ENCODE measurements around the gene CBFA2T3.

The CBFA2T3 gene

DNA sequence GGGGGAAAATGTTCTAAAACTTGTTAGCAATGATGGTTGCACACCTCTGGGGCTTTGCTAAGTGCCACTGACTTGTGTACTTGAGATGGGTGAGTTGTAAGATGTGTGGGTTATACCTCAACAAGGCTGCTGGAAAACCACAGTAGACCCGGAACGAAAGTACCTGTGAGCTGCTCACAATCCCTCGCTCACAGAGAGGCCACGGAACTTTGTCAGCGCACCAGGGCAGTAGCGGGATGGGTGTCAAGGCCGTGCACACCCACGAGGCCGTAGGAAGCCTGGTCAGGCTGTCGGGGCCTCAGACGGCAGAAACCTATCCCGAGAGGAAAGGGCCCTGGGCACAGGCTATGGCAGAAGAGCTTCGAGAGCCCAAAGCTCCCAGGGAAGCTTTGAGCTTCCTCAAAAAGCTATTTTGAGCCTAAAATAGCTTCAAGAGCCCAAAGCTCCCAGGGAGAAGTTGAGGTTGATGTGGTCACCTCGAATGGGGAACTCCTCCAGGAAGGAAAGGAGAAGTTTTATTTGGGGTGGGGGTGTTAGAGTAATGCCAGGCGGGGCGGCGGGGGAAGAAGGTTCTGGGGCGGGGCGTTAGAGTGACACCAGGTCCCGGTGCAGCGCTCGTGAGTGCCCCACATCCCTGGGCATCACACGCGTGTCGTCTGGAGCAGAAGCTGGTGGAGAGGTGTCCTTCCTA lies 19.0 kb downstream of the CBFA2T3 start:
- DNase-seq: peak; percentile 70

DNA sequence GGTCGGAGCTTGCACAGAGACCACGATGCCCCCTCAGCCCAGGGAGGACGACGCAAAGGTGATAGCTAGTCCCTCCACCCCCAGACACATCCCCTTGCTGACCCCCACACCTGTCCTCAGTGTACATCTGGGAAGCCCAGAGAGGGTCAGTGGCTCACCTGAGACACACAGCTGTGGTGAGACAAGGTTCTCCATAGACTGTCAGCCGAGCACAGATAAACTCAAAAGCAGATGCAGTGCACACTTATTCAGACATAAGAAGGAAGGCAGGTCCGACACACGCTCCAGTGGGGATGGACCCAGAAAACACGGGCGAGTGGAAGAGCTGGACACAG lies 19.6 kb downstream of the CBFA2T3 start:
- DNase-seq: no peak

DNA sequence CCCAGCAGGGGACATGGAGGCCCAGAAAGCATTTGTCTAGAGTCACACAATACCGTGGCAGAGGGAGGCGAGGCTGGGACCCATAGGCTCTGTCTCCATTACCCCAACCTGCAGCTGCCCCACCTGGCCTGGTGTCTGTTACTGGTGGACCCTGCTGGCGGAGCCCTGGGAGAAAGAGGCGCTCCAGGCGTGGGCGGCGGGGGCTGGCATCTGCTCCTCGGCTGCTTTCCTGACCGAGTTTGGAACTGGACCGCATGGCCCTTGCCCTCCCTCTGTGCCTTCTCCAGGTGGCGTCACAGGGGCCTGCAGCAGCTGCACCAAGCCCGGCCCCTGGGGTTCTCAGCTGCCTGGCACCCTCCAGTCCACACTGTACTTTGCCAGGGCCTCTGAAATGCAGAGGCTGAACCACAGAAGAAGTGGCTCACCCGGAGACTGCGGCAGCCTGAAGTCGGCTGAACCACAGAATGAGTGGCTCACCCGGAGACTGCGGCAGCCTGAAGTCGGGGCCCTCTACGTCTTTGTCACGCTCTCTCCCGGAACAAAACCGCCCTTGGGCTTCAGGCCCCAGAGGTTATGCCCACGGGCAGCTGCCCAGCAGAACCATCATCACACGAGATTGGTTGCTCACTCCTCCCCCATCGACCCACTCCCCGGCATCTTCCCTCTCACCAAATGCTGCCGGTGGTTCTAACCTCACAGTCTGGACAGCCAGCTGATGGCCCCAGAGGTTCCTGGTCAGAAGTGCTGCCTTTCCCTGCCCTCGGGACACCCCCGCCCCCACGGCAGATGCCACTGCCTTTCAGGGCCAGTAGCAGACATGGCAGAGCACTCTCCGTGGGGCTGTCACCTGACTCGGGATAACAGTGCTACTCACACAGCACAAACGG lies 20.2 kb downstream of the CBFA2T3 start:
- DNase-seq: no peak

DNA sequence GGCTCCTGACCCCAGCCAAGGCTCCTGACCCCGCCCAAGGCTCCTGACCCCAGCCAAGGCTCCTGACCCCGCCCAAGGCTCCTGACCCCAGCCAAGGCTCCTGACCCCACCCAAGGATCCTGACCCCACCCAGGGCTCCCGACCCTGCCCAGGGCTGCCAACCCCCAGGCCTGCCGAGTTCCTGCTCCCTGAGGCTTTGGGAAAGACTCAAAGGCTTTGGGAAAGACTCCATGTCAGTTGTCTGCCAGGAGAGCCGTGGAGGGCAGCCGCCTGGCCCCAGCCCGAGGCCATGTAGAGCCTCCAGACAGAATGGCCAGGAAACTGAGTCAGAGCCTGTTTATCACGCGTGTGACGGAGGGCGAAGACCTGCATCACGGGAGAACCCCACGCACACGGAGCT lies 21.1 kb downstream of the CBFA2T3 start:
- no peak for DNase-seq

DNA sequence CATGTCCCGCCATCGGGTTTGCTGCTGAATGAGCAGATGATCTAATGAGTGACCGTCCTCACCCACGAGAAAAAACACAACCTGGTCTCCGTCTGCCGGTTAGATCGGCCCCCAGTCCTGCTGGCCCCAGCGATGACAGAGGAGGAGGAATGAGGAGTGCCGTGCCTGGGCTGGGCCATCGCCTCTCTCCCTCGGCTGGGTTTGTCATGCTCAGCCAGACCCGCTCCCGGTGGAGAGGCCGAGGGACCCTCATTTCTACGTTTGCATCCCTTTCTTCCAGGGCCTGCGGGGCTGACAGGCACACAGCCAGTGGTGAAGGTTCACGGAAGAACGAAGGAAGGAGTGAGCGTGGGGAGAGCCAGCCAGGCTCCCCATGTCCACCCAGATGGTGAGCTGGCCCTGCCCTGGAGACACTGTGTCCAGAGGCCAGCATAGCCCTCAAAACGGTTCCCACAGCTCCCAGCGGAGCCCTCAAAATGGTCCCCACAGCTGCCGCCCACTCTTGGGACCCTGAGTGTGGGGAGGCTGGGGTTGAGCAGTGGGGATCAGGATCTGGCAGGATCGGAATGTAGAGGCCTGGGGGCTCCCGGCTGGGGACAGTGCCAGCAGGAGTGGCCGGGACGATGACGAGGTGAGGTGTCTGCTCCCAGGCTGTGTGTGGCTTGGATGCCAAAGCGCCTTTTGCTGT lies 23.9 kb downstream of the CBFA2T3 start:
- DNase-seq: no peak

DNA sequence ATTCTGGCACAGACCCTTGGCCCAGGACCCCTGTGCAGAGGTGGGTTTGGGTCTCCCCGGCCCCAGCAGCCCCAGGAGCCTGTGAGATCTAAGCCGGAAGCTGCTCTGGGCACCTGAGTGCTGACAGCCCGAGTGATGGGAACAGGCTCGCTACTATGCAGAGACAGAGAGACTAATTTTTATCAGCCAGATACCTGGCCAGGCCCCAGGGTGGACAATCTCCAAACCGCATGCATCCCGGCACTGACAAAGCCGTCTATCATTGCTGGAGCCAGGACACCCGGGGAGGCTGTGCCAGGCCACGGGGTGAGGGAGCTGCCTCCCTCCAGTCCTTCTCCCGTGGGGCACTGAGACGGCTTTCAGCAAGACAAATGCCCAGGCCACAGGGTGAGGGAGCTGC lies 25.0 kb downstream of the CBFA2T3 start:
- DNase-seq: no peak

DNA sequence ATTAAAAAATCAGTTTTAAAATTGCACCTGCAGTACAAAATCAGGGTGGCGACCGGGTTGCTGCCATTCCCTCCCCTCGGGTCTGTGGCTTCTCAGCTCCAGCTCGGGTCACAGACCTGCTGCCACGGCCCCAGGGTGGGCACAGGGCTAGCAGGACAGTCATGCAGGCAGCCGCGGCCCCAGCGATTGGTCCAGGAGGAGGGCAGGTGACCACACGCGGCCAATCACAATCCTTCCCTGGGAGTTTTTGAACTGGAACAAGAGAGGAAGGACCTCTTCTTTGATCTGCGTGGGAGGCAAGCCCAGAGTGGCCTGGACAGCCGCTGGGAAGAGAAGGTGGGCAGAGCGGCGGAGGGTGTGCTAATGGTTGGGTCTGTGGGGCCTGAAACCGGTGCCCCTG lies 25.5 kb downstream of the CBFA2T3 start:
- DNase-seq: no peak

DNA sequence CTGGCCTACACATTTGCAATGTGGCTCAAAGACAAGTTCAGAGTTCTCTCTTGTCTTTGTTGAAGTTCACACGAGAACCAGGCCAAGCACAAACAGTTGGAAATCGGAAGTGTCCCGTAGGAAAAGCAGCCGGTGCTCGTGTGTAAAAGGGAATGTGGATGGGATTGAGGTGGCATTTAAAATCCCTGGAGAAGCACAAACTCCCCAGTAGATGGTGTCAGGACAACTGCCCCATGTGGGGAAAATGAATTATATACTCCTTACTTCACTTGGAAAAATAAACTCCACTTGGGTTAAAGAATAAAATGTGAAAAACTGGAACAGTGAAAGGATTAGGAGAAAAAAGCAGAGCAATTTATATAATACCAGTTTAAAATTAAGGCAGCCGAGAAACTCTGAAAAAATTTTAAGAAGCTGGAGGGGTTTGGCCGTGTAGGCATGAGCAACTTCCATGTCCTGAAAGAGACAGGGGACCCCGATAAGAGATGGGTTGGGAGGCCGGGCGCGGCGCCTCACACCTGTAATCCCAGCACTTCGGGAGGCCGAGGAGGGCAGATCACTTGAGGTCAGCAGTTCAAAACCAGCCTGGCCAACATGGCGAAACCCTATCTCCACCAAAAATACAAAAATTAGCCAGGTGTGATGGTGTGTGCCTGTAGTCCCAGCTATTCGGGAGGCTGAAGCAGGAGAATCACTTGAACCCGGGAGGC lies 28.1 kb downstream of the CBFA2T3 start:
- DNase-seq: no peak

DNA sequence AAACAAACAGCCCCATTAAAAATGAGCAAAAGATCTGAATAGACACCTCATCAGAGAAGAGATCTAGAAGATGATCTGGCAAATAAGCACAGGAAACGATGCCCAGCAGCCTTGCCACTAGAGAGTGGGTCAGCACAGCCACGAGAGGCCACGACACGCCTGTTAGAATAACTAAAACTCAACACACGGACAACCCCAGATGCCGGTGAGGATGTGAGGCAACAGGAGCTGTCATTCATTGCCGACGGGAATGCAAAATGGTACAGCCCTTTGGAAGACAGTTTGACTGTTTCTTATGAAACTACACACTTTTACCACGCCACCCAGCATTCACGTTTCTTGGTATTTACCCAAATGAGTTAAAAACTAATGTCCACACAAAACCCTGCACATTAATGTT lies 31.5 kb downstream of the CBFA2T3 start:
- DNase-seq: no peak

DNA sequence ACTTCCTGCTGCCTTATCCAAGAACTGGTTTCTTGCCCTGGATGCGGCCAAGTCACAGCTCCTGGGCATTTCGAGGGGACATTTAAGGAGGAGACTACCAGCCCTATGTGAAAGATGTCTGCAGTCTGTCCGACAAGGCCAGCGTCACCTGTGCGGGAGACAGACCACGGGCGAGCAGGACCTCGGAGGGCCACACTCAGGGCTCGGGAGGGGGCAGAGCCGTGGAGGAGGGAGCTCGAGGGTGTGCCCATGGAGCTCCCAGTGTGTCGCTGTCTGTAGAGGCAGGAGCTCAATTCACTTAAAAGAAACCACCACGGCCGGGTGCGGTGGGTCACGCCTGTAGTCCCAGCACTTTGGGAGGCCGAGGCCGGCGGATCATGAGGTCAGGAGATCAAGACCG lies 33.3 kb downstream of the CBFA2T3 start:
- no peak for DNase-seq

DNA sequence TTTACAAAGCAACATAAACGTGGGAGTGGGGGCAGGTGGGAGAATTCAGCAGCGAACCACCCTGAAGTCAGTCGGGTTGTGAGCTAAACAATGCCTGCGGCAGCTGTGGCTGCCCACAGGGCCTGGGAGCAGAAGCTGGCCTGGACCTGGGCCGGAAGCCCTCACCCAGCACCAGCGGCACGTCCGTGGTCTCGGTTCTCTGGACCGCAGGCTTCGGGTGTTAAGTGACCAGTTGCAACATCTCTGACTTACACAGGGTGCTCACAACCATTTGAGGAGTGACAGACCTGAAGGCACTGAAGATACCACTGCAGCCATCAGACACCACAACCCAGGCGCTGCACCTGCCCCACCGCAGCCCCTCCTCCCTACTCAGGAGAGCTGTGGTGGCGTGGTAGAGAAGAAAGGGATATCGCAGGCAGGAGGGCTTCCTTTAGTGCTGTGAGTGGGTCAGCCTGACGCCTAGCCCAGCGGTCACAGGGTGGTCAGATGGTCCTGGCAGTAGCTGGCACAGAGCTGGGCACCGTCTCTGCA lies 33.8 kb downstream of the CBFA2T3 start:
- no peak for DNase-seq

DNA sequence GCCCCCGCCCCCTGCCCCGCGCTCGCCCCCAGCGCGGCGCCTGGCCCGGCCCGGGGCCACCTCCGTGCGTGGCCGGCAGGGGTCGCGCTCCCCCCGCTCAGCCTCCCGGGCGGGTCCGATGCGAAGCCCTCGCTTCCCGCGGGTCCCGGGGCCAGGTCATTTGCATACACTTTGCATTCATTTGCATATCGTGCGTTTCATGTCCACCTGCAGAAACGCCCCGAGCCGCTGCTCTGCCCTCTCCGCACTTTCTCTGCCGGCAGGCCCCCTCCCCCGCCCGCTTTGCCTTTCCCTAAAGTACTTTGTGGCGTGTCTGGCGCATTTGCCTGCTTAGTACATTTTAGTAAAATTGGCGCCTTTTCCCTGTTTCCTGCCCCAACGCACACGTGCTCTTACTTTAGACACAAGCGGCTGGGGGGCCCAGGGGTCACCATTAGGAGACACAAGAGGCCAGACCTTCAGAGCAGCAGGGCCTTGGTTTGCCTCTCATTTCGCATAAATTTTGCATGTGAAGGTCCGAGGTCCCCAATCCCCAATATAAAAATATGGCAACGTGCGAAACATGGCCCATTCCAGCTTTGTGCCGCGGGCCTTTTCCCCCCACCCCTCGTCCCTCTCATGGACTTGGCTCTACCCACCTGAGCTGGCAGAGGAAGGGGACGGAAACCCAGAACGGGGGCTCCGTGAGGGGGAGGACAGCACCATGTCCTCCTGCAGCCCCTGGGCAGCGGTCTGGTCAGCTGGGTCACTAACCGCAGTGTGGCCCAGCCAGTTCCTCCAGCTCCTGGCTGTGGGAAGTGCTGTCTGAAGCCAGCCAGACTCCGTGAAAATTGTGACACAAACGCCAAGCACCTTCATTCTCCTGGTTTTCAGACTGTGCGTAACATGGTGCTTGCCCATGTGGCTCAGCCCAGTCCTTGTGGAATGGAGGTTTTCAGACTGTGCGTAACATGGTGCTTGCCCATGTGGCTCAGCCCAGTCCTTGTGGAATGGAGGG lies 34.8 kb downstream of the CBFA2T3 start:
- no peak for DNase-seq

DNA sequence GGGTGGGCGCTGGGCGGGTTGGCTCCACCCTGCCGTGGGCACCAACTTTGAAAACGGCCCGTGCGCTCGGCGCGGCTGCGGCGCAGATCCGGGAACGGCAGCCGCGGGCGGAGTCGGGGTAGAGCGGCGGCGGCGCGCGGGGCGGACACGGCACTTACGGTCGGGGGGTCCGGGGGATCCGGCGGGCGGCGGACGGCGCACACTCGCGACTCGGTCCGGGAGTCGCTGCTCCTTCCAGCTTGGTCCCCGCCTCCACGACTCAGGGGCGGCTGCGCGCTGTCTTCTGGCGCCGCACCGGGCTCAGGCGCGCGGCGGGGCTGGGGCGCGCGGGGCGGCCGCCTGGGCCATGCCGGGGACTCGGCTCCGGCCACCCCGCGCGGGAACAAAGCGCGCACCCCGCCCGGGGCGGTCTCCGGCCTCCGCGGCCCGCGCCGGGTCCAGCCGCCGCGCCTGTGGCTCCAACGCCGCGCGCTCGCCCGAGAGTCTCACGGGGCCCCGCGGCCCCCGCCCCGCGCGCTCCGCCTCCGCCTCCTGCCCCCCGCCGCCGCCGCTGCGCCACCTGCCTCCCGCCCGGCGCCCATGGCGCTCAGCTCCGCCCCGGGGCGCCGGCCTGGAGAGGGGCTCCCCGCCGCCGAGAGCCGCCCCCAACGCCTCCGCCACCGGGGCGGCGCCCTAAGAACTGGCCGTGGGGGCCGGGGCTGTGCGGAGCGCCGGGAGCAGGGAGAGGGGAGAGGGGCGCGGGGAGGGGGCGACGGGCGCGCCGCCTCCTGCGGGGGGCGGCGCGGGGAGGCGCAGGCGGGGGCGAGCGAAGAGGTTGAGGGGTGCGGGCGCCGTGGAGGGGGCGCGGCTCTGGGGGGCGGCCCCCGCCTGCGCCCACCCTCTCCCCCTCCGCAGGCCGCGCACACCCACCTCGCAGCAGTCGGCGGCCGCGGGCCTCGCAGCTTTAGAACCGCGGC lies 35.9 kb downstream of the CBFA2T3 start:
- no peak for DNase-seq

DNA sequence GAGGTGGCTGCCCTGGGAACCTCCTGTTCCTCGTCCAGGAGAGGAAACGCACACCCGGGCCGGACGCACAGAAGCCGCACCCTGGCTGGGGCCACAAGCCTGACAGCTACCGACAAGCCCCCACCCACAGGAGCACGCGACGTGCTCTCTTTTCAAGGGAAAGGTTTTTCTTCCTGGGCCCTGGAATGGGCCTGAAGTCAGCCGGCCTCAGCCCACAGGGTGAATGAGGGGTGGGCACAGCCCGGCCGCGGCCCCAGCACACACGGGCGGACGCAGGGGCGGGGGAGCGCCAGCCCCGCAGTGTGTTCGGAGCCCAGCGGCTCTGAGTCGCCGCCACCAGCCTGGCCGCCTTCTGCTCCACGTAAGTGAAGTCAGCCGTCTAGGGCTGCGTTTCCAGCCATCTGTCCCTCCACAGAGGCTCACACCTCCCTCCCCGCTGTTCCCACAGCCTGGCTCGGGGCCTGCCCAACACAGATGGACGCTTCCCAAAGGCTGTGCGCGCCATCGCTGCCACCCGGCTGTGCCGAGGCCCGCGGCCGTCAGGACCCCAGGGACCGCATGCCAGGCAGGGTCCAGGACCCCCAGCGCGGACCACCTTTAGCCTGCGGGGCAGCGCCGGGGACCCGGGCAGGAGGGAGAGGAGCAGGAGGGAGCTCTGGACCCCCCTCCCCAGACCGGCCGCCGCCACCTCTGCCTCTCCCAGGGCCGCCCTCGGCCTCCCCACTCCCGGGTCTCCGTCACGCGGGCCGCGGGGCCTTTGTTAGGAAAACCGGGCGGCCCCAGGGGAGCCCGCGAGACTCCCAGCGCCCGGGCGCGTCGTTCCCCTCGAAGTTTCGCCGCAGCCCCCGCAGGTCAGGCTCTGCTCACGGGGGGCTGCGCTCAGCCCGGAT lies 36.8 kb downstream of the CBFA2T3 start:
- DNase-seq: no peak

DNA sequence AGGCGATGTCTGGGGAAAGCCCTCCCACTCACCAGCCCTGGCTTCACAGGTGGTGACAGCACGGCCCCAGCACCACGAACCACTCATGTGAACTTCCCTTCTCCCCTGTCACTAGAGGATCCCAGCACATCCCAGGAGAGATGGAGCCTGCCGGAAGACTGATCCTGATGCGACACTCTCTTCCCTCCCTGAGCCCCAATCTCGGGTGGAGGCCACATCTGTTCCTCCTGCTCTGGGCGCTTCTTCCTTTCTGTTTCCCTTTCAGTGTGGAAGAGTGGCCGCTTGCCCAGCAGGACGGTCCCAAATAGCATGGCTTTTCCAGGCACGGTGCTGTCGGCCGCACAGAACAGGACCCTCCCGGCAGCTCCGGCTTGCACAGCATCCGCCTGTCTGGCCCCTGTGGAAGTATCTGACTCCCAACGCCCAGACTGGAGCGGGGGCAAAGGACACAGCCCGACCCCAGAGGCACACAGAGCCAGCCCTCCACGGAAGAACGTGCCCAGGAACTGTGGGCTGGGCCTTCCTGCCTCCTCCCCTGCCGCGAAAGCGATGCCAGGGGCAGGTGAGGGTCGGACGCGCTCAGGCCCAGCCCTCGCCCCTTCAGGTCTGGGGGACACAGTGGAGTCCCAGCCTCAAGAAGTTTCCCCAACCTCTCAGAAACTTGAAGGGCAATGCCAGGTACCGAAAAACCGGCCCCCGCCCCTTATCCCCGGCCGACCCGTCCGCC lies 37.6 kb downstream of the CBFA2T3 start:
- no peak for DNase-seq

DNA sequence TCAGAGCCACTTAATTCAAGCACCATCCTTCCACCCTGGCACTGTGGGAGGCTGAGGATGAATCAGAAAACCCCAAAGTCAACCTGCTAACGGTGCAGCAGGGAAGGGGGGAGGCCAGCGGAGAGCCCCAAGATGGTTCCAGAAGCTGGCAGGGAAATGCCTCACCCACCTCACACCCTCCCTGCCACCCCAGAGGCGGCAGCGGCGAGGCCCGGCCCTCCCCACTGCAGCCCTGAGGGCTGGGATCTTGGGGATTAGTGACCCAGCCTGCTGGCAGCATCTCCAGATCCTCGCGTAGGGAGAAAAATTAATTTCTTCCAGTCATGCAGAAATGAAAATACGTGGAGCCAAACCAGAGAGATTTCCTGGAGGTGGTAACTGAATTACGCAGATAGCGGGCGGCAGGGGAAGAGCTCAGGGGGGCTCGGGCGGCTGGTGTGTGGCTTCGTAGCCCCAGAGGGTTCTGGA lies 38.2 kb downstream of the CBFA2T3 start:
- no peak for DNase-seq

DNA sequence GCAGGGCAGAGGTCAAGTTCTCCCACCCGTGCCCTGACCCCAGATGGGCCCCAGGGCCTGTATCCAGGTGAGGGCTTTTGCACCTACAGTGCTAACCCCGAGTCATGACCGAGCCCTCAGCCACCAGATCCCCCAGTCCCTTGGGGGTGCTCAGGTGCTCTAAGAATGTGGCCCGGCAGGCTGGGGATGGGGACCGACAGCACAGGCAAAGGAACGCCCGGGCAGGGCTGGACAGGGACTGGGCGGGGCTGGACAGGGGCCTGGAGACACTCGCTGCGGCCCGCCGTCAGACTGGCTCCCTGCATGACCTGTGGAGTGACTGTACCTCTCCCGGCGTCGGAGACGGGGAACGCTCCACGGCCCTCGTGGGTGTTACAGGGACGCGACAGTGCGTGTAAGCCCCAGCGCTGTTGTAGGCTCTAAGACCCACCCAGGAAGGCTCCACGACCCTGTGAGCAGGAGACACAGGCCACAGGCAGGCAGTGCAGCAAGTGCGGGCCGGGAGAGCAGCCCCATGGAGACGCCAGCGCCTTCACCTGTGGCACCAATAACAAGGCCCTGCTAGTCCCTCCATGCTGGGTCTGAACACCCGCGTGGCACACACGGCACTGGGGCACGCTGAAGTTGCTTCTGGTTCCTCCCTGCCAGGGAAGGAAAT lies 38.8 kb downstream of the CBFA2T3 start:
- DNase-seq: no peak

DNA sequence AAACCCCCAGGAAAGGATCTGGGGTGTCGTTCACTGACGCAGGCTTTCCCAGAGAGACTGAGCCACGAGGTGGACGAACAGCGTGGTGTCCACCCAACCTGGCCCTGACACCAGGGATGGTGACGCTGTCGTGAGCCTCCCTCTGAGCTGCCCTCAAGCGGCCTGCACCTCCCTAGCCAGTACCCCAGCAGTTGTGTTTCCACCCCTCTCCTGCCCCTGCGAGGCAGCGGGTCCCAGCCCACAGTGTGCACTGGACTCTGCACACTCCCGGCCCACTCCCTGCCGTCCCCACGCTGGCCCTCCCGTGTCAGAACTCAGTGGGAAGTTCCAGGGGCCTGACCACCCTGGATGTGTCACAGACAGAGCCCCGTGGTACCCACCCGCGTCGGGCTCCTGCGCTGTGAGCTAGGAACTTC lies 39.8 kb downstream of the CBFA2T3 start:
- DNase-seq: no peak
